ENCODE results near the gene KREMEN2.

The KREMEN2 gene

DNA sequence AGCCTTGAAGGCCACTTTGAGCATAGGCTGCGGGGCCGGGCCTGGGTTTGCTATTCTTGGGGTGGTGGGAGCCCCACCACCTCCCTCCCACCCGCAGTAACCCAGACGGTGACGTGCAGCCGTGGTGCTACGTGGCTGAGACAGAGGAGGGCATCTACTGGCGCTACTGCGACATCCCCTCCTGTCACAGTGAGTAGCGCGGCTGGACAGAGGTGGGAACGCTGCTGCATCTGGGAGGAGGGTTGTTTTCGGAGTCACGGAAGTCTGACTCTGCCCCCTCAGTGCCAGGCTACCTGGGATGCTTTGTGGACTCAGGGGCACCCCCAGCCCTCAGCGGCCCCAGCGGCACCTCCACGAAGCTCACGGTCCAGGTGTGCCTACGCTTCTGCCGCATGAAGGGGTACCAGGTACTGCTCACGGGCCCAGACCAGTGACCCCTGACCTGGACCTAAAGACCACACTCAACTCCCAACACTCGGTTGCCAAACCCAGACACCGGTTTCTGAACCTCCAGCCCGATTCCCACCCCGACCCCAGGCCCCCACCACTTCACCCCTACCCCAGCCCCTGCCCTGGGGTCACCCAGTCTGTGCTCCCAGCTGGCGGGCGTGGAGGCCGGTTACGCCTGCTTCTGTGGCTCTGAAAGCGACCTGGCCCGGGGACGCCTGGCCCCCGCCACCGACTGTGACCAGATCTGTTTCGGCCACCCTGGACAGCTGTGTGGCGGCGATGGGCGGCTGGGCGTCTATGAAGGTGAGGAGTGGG lies 2.1 kb downstream of the KREMEN2 start:
- H4K20me1 ChIP-seq (ENCODE audit: insufficient read depth, low read length, poor library complexity, severe bottlenecking), result peaks cover 7% of the 10 kb centered on the region
- H3K9ac ChIP-seq (ENCODE audit: low read depth, low read length, poor library complexity, severe bottlenecking), result no peak overlapping the region
- H3K36me3 ChIP-seq (ENCODE audit: insufficient read depth, low read length), result no peaks in the 10 kb centered on the region
- peaks cover 2% of the 10 kb centered on the region for H3K4me1 ChIP-seq (ENCODE audit: insufficient read depth, low read length, poor library complexity, severe bottlenecking)
- H2AFZ ChIP-seq (ENCODE audit: low read length), result no peak overlapping the region
- H3K4me2 ChIP-seq (ENCODE audit: low read depth, low read length, poor library complexity, severe bottlenecking), result no peak overlapping the region
- no peaks in the 10 kb centered on the region for H3F3A ChIP-seq (ENCODE audit: low read depth)
- peaks cover 9% of the 10 kb centered on the region; the same call in 1 of the 2 replicates for H3K79me2 ChIP-seq (ENCODE audit: insufficient read depth, low read length)
- no peaks in the 10 kb centered on the region for H3K9me3 ChIP-seq (ENCODE audit: insufficient read depth, low read depth, low read length)
- H3K27me3 ChIP-seq (ENCODE audit: insufficient read depth, low read length, poor library complexity, severe bottlenecking), result no peaks in the 10 kb centered on the region
- TF ChIP-seq EZH2phosphoT487 (IDR thresholded peaks at IDR 0.05; ENCODE audit: borderline replicate concordance), result no peak
- TF ChIP-seq CTCF (conservative IDR thresholded peaks at IDR 0.05; ENCODE audit: low read length), result no peak
- H3K4me3 ChIP-seq (ENCODE audit: low read length, poor library complexity, severe bottlenecking), result no peak overlapping the region
- no peaks in the 10 kb centered on the region for H3K9me2 ChIP-seq (replicated peaks; ENCODE audit: low read depth, low read length)

- H3K79me2 ChIP-seq (ENCODE audit: insufficient read depth, low read length), result peaks cover 11% of the 10 kb centered on the region; the same call in 1 of the 2 replicates
- H2AFZ ChIP-seq (ENCODE audit: low read length), result no peak overlapping the region
- H3K9ac ChIP-seq (ENCODE audit: low read depth, low read length, poor library complexity, severe bottlenecking), result no peak overlapping the region
- peaks cover 2% of the 10 kb centered on the region for H3K4me1 ChIP-seq (ENCODE audit: insufficient read depth, low read length, poor library complexity, severe bottlenecking)
- H3K27me3 ChIP-seq (ENCODE audit: insufficient read depth, low read length, poor library complexity, severe bottlenecking), result no peaks in the 10 kb centered on the region
- no peak overlapping the region for H3K4me3 ChIP-seq (ENCODE audit: low read length, poor library complexity, severe bottlenecking)
- no peak overlapping the region for H3K4me2 ChIP-seq (ENCODE audit: low read depth, low read length, poor library complexity, severe bottlenecking)
- H3F3A ChIP-seq (ENCODE audit: low read depth), result no peaks in the 10 kb centered on the region
- no peaks in the 10 kb centered on the region for H3K9me2 ChIP-seq (replicated peaks; ENCODE audit: low read depth, low read length)
- H3K36me3 ChIP-seq (ENCODE audit: insufficient read depth, low read length), result no peaks in the 10 kb centered on the region
- peaks cover 7% of the 10 kb centered on the region for H4K20me1 ChIP-seq (ENCODE audit: insufficient read depth, low read length, poor library complexity, severe bottlenecking)
- TF ChIP-seq EZH2phosphoT487 (IDR thresholded peaks at IDR 0.05; ENCODE audit: borderline replicate concordance), result no peak
- TF ChIP-seq CTCF (conservative IDR thresholded peaks at IDR 0.05; ENCODE audit: low read length), result no peak
- no peaks in the 10 kb centered on the region for H3K9me3 ChIP-seq (ENCODE audit: insufficient read depth, low read depth, low read length)
Observed at GRCh38 chr16:2966808-2967191, 2.7 kb downstream of the KREMEN2 start.

- TF ChIP-seq CTCF (conservative IDR thresholded peaks at IDR 0.05; ENCODE audit: low read length) (no peak), EZH2phosphoT487 (IDR thresholded peaks at IDR 0.05; ENCODE audit: borderline replicate concordance) (no peak)
- Histone ChIP-seq H3K4me2 (ENCODE audit: low read depth, low read length, poor library complexity, severe bottlenecking) (no peak overlapping the region), H3K9me3 (ENCODE audit: insufficient read depth, low read depth, low read length) (no peaks in the 10 kb centered on the region), H3K4me1 (ENCODE audit: insufficient read depth, low read length, poor library complexity, severe bottlenecking) (peaks cover 2% of the 10 kb centered on the region), H3K4me3 (ENCODE audit: low read length, poor library complexity, severe bottlenecking) (no peak overlapping the region), H3K79me2 (ENCODE audit: insufficient read depth, low read length) (peaks cover 11% of the 10 kb centered on the region; the same call in 1 of the 2 replicates), H2AFZ (ENCODE audit: low read length) (no peak overlapping the region), H3K9me2 (replicated peaks; ENCODE audit: low read depth, low read length) (no peaks in the 10 kb centered on the region), H3F3A (ENCODE audit: low read depth) (no peaks in the 10 kb centered on the region), H4K20me1 (ENCODE audit: insufficient read depth, low read length, poor library complexity, severe bottlenecking) (peaks cover 7% of the 10 kb centered on the region), H3K9ac (ENCODE audit: low read depth, low read length, poor library complexity, severe bottlenecking) (no peak overlapping the region), H3K27me3 (ENCODE audit: insufficient read depth, low read length, poor library complexity, severe bottlenecking) (no peaks in the 10 kb centered on the region), H3K36me3 (ENCODE audit: insufficient read depth, low read length) (no peaks in the 10 kb centered on the region)
Observed at GRCh38 chr16:2967211-2967631, 3.1 kb downstream of the KREMEN2 start.
